Gastrocnemius medialis (tissue), 4 donors: ENCODE data around the gene MSH5.

Source experiments
- POLR2A ChIP-seq, 2 donors: fragments of 450-650 bp; IDR thresholded peaks; one replicate each; pipeline ENCODE4 v1.6.1; 2017; ENCODE audit warnings: antibody characterized with exemption in 2 of 2, mild to moderate bottlenecking in 2 of 2, moderate library complexity in 2 of 2
- TF ChIP-seq, protein P1 (sequence below), 5 experiments: fragments of 450-650 bp in 3 of 5; fragments of 200-600 bp in 2 of 5; sonication (generic) in 2 of 5; IDR thresholded peaks in 4 of 5; conservative IDR thresholded peaks in 1 of 5; 1 replicate in 4 of 5; 2 replicates in 1 of 5; pipeline ENCODE4 v1.5.1; 2016 to 2019; ENCODE audit warnings: antibody characterized with exemption in 5 of 5, mild to moderate bottlenecking in 3 of 5, moderate library complexity in 3 of 5

- TF ChIP-seq, protein P1, sequence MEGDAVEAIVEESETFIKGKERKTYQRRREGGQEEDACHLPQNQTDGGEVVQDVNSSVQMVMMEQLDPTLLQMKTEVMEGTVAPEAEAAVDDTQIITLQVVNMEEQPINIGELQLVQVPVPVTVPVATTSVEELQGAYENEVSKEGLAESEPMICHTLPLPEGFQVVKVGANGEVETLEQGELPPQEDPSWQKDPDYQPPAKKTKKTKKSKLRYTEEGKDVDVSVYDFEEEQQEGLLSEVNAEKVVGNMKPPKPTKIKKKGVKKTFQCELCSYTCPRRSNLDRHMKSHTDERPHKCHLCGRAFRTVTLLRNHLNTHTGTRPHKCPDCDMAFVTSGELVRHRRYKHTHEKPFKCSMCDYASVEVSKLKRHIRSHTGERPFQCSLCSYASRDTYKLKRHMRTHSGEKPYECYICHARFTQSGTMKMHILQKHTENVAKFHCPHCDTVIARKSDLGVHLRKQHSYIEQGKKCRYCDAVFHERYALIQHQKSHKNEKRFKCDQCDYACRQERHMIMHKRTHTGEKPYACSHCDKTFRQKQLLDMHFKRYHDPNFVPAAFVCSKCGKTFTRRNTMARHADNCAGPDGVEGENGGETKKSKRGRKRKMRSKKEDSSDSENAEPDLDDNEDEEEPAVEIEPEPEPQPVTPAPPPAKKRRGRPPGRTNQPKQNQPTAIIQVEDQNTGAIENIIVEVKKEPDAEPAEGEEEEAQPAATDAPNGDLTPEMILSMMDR (IDR thresholded peaks at IDR 0.05 in 4 of 5, conservative IDR thresholded peaks at IDR 0.05 in 1 of 5): no peak
- no peak for TF ChIP-seq POLR2A (IDR thresholded peaks at IDR 0.05)
Observed at GRCh38 chr6:31721351-31722020, 18.3 kb upstream of the MSH5 start, which contains the start of gene LY6G6C.
